ENCODE data around the gene ENPP1. TPM values are rescaled to one million over a fixed set of nuclear protein-coding genes. Genes with fewer than 3 reads are reported as not detected.
A peak's percentile ranks its signal among the peaks of the same experiment; 100 is the strongest.

ENPP1 gene
- total RNA-seq, 4 donors from 2014 or later, result 10.0 to 54.7 (median 12.6) TPM

DNA sequence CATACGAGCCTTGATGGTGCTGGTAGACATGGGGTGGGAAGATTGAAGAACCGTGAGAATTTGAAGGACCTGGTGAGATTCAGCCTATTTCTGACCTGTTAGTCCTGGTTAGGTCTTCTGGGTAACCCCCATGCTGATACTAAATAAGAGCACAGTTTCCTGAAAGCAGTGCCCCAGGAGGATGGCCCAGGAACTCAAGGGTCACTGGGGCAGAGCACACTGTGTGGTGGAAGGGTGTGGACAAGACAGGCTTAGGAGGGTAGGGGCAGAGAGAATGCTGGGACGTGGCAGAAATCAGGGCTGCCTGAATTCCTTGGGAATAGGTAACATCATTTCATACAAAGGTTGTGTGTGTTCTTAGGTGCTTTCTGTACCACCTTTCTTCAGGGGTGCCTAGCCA, 31.9 kb upstream of the ENPP1 start:
- Histone ChIP-seq H3K4me3 (no peak overlapping the region), H3K27ac (no peak overlapping the region), H3K4me1 (peaks cover 0 to 42% (median 5%) of the 10 kb centered on the region in 3 donors), H3K36me3 (no peaks in the 10 kb centered on the region), H3K27me3 (no peaks in the 10 kb centered on the region), H3K9me3 (no peaks in the 10 kb centered on the region)
- 100% methylated on average over 1 of the region's 3 CpGs for WGBS, 2 donors (ENCODE audit: low coverage in 1 of 2)
- ATAC-seq, result no peak
- TF ChIP-seq, protein P1, sequence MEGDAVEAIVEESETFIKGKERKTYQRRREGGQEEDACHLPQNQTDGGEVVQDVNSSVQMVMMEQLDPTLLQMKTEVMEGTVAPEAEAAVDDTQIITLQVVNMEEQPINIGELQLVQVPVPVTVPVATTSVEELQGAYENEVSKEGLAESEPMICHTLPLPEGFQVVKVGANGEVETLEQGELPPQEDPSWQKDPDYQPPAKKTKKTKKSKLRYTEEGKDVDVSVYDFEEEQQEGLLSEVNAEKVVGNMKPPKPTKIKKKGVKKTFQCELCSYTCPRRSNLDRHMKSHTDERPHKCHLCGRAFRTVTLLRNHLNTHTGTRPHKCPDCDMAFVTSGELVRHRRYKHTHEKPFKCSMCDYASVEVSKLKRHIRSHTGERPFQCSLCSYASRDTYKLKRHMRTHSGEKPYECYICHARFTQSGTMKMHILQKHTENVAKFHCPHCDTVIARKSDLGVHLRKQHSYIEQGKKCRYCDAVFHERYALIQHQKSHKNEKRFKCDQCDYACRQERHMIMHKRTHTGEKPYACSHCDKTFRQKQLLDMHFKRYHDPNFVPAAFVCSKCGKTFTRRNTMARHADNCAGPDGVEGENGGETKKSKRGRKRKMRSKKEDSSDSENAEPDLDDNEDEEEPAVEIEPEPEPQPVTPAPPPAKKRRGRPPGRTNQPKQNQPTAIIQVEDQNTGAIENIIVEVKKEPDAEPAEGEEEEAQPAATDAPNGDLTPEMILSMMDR (IDR thresholded peaks at IDR 0.05), result no peak
- no peak for TF ChIP-seq EP300 (IDR thresholded peaks at IDR 0.05)
- TF ChIP-seq POLR2A (IDR thresholded peaks at IDR 0.05), result no peak
- TF ChIP-seq POLR2AphosphoS5 (IDR thresholded peaks at IDR 0.05), result no peak

DNA sequence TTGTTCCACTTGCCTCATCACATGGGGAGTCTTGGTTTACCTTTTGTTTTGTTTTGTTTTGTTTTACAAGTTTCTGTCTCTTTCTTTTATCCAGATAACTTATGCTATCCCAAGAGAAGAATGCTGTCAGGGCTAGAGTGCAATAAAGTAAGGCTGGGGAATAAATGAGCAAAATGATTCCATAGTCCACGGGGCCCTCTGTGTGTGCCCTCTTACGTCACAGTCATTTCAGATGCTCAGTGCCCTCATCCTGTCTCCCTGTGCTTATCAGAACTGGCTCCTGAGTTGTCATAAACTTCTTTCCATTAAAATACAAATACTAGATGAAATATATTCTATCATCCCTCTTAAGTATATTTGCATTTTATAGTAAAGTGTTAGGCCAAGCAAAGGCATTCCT, 30.8 kb upstream of the ENPP1 start:
- no peaks in the 10 kb centered on the region for H3K27me3 ChIP-seq
- TF ChIP-seq POLR2A (IDR thresholded peaks at IDR 0.05) (no peak), POLR2AphosphoS5 (IDR thresholded peaks at IDR 0.05) (no peak), EP300 (IDR thresholded peaks at IDR 0.05) (no peak)
- TF ChIP-seq, protein P1 (IDR thresholded peaks at IDR 0.05), result no peak
- H3K9me3 ChIP-seq, result no peaks in the 10 kb centered on the region
- no peak for ATAC-seq
- H3K36me3 ChIP-seq, result no peaks in the 10 kb centered on the region
- H3K4me3 ChIP-seq, result no peak overlapping the region
- H3K27ac ChIP-seq, result no peak overlapping the region
- WGBS, 2 donors (ENCODE audit: low coverage in 1 of 2), result 58% methylated on average over 2 of the region's 2 CpGs; no CpG with 5 or more reads in 1 of the 2 donors
- H3K4me1 ChIP-seq, result peaks cover 0 to 40% (median 5%) of the 10 kb centered on the region in 3 donors

DNA sequence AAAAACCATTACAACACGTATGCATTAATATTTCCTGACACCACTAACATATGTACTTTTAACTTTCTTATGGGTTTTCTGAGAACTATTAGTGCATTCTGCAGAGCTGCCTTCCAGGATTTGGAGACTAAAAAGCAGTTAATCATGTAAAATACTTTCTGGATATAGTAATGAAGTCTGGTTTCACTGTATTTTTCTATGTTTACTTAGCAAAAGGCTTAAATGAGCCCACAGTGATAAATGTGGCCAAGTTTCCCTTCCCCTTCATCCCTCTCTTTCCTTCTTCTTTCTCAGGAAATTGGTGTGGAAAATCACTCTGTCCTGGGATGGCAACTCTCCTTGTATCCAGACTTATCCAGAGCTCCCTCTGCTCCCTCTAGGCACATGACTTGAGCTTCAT, 29.7 kb upstream of the ENPP1 start:
- WGBS, 2 donors (ENCODE audit: low coverage in 1 of 2), result 5 to 15% methylated on average over 1 of the region's 1 CpG
- peak overlapping the region in 2 of 4 donors; percentile 28 to 69 for H3K27ac ChIP-seq
- no peak for ATAC-seq
- no peaks in the 10 kb centered on the region for H3K9me3 ChIP-seq
- no peaks in the 10 kb centered on the region for H3K27me3 ChIP-seq
- H3K4me3 ChIP-seq, result no peak overlapping the region
- H3K36me3 ChIP-seq, result no peaks in the 10 kb centered on the region
- H3K4me1 ChIP-seq, result peaks cover 0 to 32% (median 5%) of the 10 kb centered on the region in 3 donors
- TF ChIP-seq EP300 (IDR thresholded peaks at IDR 0.05), result no peak
- TF ChIP-seq POLR2AphosphoS5 (IDR thresholded peaks at IDR 0.05), result peak; percentile 77

DNA sequence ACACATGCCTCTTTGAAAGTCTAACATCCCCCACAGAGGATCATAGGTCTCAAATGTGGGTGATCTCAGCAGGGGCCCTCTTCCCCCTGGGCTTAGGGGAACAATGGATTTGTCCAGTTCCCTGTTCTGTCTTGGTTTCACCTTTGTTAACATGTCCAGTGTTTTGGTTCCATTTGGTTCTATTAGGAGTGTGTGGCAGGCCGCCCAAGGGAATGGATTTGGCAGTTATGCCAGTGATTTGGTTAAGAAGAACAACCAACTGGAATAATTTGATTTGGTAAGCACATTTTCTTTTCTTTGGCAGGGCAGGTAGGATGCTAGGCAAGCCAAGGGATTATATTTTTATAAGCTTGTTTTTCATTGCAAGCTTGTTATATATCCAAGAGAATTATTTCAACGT, 28.5 kb upstream of the ENPP1 start:
- H3K36me3 ChIP-seq, result no peaks in the 10 kb centered on the region
- H3K4me1 ChIP-seq, result peaks cover 0 to 21% (median 0%) of the 10 kb centered on the region in 3 donors
- no peak for TF ChIP-seq POLR2AphosphoS5 (IDR thresholded peaks at IDR 0.05)
- TF ChIP-seq POLR2A (IDR thresholded peaks at IDR 0.05), result no peak
- no peak for TF ChIP-seq EP300 (IDR thresholded peaks at IDR 0.05)
- TF ChIP-seq, protein P1 (IDR thresholded peaks at IDR 0.05), result no peak
- ATAC-seq, result no peak
- H3K4me3 ChIP-seq, result no peak overlapping the region
- no peaks in the 10 kb centered on the region for H3K27me3 ChIP-seq
- H3K9me3 ChIP-seq, result no peaks in the 10 kb centered on the region
- WGBS, 2 donors (ENCODE audit: low coverage in 1 of 2), result 50 to 67% methylated on average over 2 of the region's 2 CpGs
- H3K27ac ChIP-seq, result no peak overlapping the region

DNA sequence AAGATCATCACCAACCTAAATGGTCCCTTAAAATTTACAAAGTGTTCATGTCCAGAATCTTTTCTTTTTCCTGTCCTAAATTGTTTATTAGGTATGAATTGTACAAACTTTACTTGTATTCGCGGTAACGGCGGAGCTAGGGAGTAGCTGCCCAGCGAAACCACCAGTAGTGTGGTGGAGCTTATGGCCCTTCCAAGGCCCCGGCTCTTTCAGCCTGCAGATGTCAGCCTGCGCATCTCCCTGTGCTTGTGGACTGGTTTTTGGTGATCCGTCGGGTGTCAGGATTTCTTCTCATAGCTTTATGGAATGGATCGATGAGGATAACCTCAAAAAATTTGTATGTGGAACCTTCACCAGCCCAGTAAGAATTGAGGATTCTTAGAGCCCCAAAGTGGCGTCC, 27.2 kb upstream of the ENPP1 start:
- Histone ChIP-seq H3K27ac (no peak overlapping the region), H3K4me1 (peaks cover 0 to 20% (median 0%) of the 10 kb centered on the region in 3 donors), H3K4me3 (no peak overlapping the region), H3K36me3 (no peaks in the 10 kb centered on the region), H3K27me3 (no peaks in the 10 kb centered on the region), H3K9me3 (no peaks in the 10 kb centered on the region)
- WGBS, 2 donors (ENCODE audit: low coverage in 1 of 2), result 82 to 90% methylated on average over 3 to 6 of the region's 11 CpGs
- ATAC-seq, result no peak
- no peak for TF ChIP-seq POLR2A (IDR thresholded peaks at IDR 0.05)
- TF ChIP-seq POLR2AphosphoS5 (IDR thresholded peaks at IDR 0.05), result no peak
- TF ChIP-seq EP300 (IDR thresholded peaks at IDR 0.05), result no peak

DNA sequence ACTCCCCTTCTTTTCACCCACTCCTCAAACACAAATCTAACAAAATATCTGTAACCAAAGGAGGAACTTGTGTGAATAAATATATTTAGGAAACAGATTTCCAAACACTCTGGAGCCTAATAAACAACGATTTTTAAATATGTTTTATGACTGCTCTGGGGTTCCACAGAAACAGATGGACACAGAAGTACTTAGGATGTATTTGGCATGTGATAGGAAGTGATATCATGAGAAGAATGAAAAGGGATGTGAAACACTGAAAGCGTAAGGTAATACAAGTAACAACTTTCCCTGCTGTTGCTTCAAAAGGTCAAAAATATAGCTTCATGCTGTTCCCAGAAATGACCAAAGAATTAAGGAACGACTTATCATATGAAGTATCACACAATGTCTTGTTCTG, 26.1 kb upstream of the ENPP1 start:
- Histone ChIP-seq H3K27ac (no peak overlapping the region), H3K4me1 (peaks cover 0 to 20% (median 0%) of the 10 kb centered on the region in 3 donors), H3K9me3 (no peaks in the 10 kb centered on the region), H3K27me3 (no peaks in the 10 kb centered on the region), H3K4me3 (no peak overlapping the region), H3K36me3 (no peaks in the 10 kb centered on the region)
- ATAC-seq, result no peak
- WGBS, 2 donors (ENCODE audit: low coverage in 1 of 2), result 85 to 86% methylated on average over 3 of the region's 3 CpGs
- TF ChIP-seq, protein P1 (IDR thresholded peaks at IDR 0.05), result no peak
- TF ChIP-seq EP300 (IDR thresholded peaks at IDR 0.05) (no peak), POLR2AphosphoS5 (IDR thresholded peaks at IDR 0.05) (no peak), POLR2A (IDR thresholded peaks at IDR 0.05) (no peak)

Measured in gastroesophageal sphincter (tissue), 4 donors.